ENCODE measurements around the gene CFAP299. TPM values are rescaled to one million over a fixed set of nuclear protein-coding genes. Genes with fewer than 3 reads are reported as not detected.

Gene CFAP299
- total RNA-seq, 1 experiment from 2014 or later: not detected

DNA sequence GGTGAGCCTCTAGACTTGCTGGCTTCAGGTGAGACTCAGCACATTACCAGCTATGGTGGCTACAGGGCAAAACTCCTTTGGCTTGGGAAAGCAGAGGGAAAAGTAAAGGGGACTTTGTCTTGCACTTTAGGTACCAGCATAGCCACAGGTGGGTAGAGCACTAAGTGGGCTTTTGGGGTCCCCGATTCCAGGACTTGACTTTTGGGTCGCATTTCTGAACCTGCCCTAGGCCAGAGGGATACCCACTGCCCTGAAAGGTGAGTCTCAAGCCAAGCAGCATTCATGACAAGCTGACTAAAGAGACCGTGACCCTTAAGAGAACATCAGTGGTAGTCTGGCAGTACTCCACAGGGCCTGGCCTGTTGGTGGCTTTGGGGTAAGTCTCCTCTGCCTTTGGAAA, 224.8 kb downstream of the CFAP299 start:
- intact Hi-C loops (cut with micrococcal nuclease): no loop called here
- no peak overlapping the region for H3K27ac ChIP-seq (ENCODE audit: low read depth, low read length)
- H3K4me1 ChIP-seq (ENCODE audit: control insufficient read depth in 1 of 2, insufficient read depth in 2 of 2, low read length in 2 of 2): no peaks in the 10 kb centered on the region
- TF ChIP-seq, protein P1, sequence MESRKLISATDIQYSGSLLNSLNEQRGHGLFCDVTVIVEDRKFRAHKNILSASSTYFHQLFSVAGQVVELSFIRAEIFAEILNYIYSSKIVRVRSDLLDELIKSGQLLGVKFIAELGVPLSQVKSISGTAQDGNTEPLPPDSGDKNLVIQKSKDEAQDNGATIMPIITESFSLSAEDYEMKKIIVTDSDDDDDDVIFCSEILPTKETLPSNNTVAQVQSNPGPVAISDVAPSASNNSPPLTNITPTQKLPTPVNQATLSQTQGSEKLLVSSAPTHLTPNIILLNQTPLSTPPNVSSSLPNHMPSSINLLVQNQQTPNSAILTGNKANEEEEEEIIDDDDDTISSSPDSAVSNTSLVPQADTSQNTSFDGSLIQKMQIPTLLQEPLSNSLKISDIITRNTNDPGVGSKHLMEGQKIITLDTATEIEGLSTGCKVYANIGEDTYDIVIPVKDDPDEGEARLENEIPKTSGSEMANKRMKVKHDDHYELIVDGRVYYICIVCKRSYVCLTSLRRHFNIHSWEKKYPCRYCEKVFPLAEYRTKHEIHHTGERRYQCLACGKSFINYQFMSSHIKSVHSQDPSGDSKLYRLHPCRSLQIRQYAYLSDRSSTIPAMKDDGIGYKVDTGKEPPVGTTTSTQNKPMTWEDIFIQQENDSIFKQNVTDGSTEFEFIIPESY (IDR thresholded peaks at IDR 0.05; ENCODE audit: extremely low read depth, insufficient replicate concordance, low read length): no peak
- TF ChIP-seq RAD21 (IDR thresholded peaks at IDR 0.05; ENCODE audit: low read depth) (no peak), TCF7L2 (IDR thresholded peaks at IDR 0.05; ENCODE audit: borderline replicate concordance, extremely low read depth, insufficient read depth, insufficient read length) (no peak), MAX (IDR thresholded peaks at IDR 0.05) (no peak)
- no peak overlapping the region for H3K4me3 ChIP-seq (replicated peaks in 1 of 2; ENCODE audit: low read depth in 1 of 2, low read length in 2 of 2)
- ChIA-PET RAD21 (ENCODE audit: low non-redundant PET in 1 of 2, low total read pairs in 2 of 2, uncharacterized antibody in 2 of 2, unreplicated experiment in 2 of 2) (interaction anchor here in 1 of 2 experiments (0.6 kb wide), 1 partner anchor 12 kb away, joined by 3 read pairs; no protein-coding TSS in a partner anchor), POLR2A (no interaction called here), CTCF (no interaction called here)
- H3K79me2 ChIP-seq (ENCODE audit: insufficient read depth, low read length): no peaks in the 10 kb centered on the region
- BruUV-seq (replicated peaks): no TSS peak
- no peaks in the 10 kb centered on the region for H3K9me3 ChIP-seq (ENCODE audit: control insufficient read depth in 1 of 2, insufficient read depth in 1 of 2, low read depth in 1 of 2, low read length in 2 of 2)
- no peaks in the 10 kb centered on the region for H3K9me2 ChIP-seq (ENCODE audit: insufficient read depth)
- H3K9ac ChIP-seq (ENCODE audit: low read length): no peak overlapping the region
- no peak overlapping the region for H2AFZ ChIP-seq (ENCODE audit: low read depth, low read length, poor library complexity, severe bottlenecking)
- peaks cover 16% of the 10 kb centered on the region for H3K27me3 ChIP-seq (ENCODE audit: insufficient read depth, low read length)
- H4K20me1 ChIP-seq (ENCODE audit: insufficient read depth): no peaks in the 10 kb centered on the region
- H3K4me2 ChIP-seq (ENCODE audit: low read length): no peak overlapping the region
- H3K36me3 ChIP-seq (ENCODE audit: control insufficient read depth in 1 of 2, insufficient read depth in 2 of 2, low read length in 2 of 2): no peaks in the 10 kb centered on the region
- no peak for DNase-seq (ENCODE audit: low read depth, low spot score)
- no peak for ATAC-seq

GRCh38 chr4:80566203-80566872, 230.8 kb downstream of the CFAP299 start:
- Histone ChIP-seq H3K27me3 (ENCODE audit: insufficient read depth, low read length) (peaks cover 23% of the 10 kb centered on the region), H3K4me1 (ENCODE audit: control insufficient read depth in 1 of 2, insufficient read depth in 2 of 2, low read length in 2 of 2) (no peaks in the 10 kb centered on the region), H3K4me3 (replicated peaks in 1 of 2; ENCODE audit: low read depth in 1 of 2, low read length in 2 of 2) (no peak overlapping the region), H4K20me1 (ENCODE audit: insufficient read depth) (no peaks in the 10 kb centered on the region; the same call in 1 of the 2 replicates), H3K79me2 (ENCODE audit: insufficient read depth, low read length) (no peaks in the 10 kb centered on the region), H3K9me2 (ENCODE audit: insufficient read depth) (no peaks in the 10 kb centered on the region), H3K9ac (ENCODE audit: low read length) (no peak overlapping the region), H3K27ac (ENCODE audit: low read depth, low read length) (no peak overlapping the region), H3K4me2 (ENCODE audit: low read length) (no peak overlapping the region), H2AFZ (ENCODE audit: low read depth, low read length, poor library complexity, severe bottlenecking) (no peak overlapping the region), H3K36me3 (ENCODE audit: control insufficient read depth in 1 of 2, insufficient read depth in 2 of 2, low read length in 2 of 2) (no peaks in the 10 kb centered on the region), H3K9me3 (ENCODE audit: control insufficient read depth in 1 of 2, insufficient read depth in 1 of 2, low read depth in 1 of 2, low read length in 2 of 2) (no peaks in the 10 kb centered on the region)
- ChIA-PET CTCF (no interaction called here), RAD21 (ENCODE audit: low non-redundant PET in 1 of 2, low total read pairs in 2 of 2, uncharacterized antibody in 2 of 2, unreplicated experiment in 2 of 2) (no interaction called here), POLR2A (no interaction called here)
- no peak for DNase-seq (ENCODE audit: low read depth, low spot score)
- BruUV-seq (replicated peaks): no TSS peak
- no peak for ATAC-seq
- intact Hi-C loops (cut with micrococcal nuclease): no loop called here
- TF ChIP-seq CBX3 (IDR thresholded peaks at IDR 0.05; ENCODE audit: low read depth) (no peak), JUND (IDR thresholded peaks at IDR 0.05) (no peak), ZNF274 (IDR thresholded peaks at IDR 0.05; ENCODE audit: low read depth, low read length) (no peak), ZFX (IDR thresholded peaks at IDR 0.05) (no peak), SRF (IDR thresholded peaks at IDR 0.05; ENCODE audit: low read depth) (no peak), POLR2A (IDR thresholded peaks at IDR 0.05; ENCODE audit: borderline replicate concordance, extremely low read depth, insufficient read depth, insufficient read length) (no peak), EZH2 (IDR thresholded peaks at IDR 0.05) (no peak), SP1 (IDR thresholded peaks at IDR 0.05; ENCODE audit: low read depth) (no peak)
- TF ChIP-seq, protein P2, sequence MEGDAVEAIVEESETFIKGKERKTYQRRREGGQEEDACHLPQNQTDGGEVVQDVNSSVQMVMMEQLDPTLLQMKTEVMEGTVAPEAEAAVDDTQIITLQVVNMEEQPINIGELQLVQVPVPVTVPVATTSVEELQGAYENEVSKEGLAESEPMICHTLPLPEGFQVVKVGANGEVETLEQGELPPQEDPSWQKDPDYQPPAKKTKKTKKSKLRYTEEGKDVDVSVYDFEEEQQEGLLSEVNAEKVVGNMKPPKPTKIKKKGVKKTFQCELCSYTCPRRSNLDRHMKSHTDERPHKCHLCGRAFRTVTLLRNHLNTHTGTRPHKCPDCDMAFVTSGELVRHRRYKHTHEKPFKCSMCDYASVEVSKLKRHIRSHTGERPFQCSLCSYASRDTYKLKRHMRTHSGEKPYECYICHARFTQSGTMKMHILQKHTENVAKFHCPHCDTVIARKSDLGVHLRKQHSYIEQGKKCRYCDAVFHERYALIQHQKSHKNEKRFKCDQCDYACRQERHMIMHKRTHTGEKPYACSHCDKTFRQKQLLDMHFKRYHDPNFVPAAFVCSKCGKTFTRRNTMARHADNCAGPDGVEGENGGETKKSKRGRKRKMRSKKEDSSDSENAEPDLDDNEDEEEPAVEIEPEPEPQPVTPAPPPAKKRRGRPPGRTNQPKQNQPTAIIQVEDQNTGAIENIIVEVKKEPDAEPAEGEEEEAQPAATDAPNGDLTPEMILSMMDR (IDR thresholded peaks at IDR 0.05 in 2 of 3, conservative IDR thresholded peaks at IDR 0.05 in 1 of 3; ENCODE audit: borderline replicate concordance in 1 of 3, insufficient read depth in 1 of 3, low read depth in 2 of 3, low read length in 2 of 3): no peak
- TF ChIP-seq, protein P3, sequence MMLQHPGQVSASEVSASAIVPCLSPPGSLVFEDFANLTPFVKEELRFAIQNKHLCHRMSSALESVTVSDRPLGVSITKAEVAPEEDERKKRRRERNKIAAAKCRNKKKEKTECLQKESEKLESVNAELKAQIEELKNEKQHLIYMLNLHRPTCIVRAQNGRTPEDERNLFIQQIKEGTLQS (IDR thresholded peaks at IDR 0.05): no peak
- TF ChIP-seq, protein P1 (IDR thresholded peaks at IDR 0.05; ENCODE audit: extremely low read depth, insufficient replicate concordance, low read length): no peak

Data from HCT116 (cell line).